Tracheal epithelial cell (primary cell): Measurements from ENCODE around the gene ASRGL1. TPM values are rescaled to one million over a fixed set of nuclear protein-coding genes. Genes with fewer than 3 reads are reported as not detected.

Experiments used
- total RNA-seq: library from RNA; depleted of rRNA; stranded (reverse); fragments of >200 nt; gene quantifications from 2 replicates; pipeline ENCODE4 v1.2.1, GENCODE V29; 2014

ASRGL1 gene
- 1.9 TPM in 1 of 2 replicates, not detected in the other for total RNA-seq

DNA sequence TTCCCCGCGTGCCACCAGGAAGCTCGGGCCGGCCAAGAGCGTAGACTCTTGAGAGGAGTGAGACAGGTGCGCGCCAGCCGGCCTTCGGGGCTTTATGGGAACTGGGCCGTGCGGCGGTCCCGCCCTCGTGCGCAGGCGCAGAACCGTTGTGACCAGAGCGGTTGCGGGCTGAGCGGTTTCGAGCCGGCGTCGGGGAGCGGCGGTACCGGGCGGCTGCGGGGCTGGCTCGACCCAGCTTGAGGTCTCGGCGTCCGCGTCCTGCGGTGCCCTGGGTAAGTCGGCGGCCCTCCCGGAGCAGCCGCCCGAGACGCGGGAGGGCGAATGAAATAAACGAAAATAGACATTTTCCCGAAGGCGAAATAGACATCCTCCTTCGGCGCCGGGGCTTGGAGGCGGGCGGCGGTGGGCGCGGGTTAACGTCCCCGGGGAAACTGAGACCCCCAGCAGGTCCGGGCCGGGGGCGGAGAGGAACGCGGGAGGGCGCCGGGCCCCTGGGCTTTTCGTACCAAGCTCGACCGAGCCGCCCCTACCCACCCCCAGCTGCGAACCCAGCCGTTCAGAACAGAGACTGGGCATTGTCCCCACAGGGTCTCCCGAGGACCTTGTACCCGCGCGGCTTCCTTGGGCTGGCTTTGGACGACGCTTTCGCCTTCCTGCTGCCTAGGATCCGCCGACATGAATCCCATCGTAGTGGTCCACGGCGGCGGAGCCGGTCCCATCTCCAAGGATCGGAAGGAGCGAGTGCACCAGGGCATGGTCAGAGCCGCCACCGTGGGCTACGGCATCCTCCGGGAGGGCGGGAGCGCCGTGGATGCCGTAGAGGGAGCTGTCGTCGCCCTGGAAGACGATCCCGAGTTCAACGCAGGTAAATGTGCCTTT, at the start of gene ASRGL1:
Gene ASRGL1 (plus strand): TSS at position 146 of the 879 bp plus-strand sequence. CDS start 530 bp downstream, at position 676.

DNA sequence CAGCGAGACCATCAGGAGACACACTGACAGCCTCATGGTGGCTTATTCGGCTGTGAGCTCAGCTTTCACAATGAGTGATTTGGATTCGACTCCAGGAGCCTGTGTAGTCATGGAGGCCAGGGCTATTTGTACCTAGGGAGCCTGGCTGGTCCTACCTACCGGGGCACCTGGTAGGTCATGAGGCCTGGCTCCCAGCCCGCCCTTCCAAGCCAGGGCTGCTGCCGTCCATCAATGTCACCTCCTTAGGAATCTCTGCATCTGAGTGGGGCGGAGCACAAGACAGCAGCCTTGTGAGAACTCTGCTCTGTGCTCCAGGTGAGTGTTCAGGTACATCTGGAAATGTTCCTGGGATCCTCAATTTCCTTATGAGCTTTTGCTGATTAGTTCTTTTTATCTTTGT, 38.3 kb upstream of the ASRGL1 start, which contains the start of gene SCGB1D4:
Gene SCGB1D4 (minus strand): TSS at position 101 of the 400 bp plus-strand sequence. CDS start 65 bp downstream, at position 36.

GRCh38 chr11:62418733-62419132, 81.5 kb downstream of the ASRGL1 start, which contains the start of gene SCGB1A1:
TSS of gene SCGB1A1 (plus strand) at chr11:62419033. CDS start at chr11:62419096, 63 bp downstream.

Other genes with a start within 250 kb of the ASRGL1 start
- 6.0 and 8.2 TPM in 2 replicates for gene INCENP, start 213.4 kb upstream of the ASRGL1 start, total RNA-seq
- not detected in 2 replicates for gene SCGB1D1, start 147.2 kb upstream of the ASRGL1 start, total RNA-seq
- gene SCGB2A1, start 128.8 kb upstream of the ASRGL1 start, total RNA-seq, result not detected in 2 replicates
- gene SCGB1D2, start 95.2 kb upstream of the ASRGL1 start, total RNA-seq, result not detected in 2 replicates
- not detected in 2 replicates for gene SCGB2A2, start 67.3 kb upstream of the ASRGL1 start, total RNA-seq
- gene SCGB1D4, start 38.4 kb upstream of the ASRGL1 start, total RNA-seq, result not detected in 2 replicates
- gene SCGB1A1, start 81.6 kb downstream of the ASRGL1 start, total RNA-seq, result not detected in 2 replicates
- 448 and 668 TPM in 2 replicates for gene AHNAK, start 209.4 kb downstream of the ASRGL1 start, total RNA-seq
- gene EEF1G, start 236.4 kb downstream of the ASRGL1 start, total RNA-seq, result 1,841 and 2,603 TPM in 2 replicates